Central memory CD4-positive, alpha-beta T cell (primary cell): ENCODE results near the gene ZNF157.
A peak's percentile ranks its signal among the peaks of the same experiment; 100 is the strongest.
"Not testable (repeated sequence)": the region's sequence is repeated elsewhere in the genome, so short reads cannot be mapped to it uniquely, and the experiment has no call there.

Source experiments
- DNase-seq: peaks from one replicate; pipeline ENCODE4 v3.0.0; 2022
- total RNA-seq, 3 experiments: gene quantifications; one replicate each; lab custom pipeline; 2026; lab: John Stamatoyannopoulos, UW

The ZNF157 gene
- 0.76 to 1.2 (median 1.2) reads per million in 3 experiments for total RNA-seq

DNA sequence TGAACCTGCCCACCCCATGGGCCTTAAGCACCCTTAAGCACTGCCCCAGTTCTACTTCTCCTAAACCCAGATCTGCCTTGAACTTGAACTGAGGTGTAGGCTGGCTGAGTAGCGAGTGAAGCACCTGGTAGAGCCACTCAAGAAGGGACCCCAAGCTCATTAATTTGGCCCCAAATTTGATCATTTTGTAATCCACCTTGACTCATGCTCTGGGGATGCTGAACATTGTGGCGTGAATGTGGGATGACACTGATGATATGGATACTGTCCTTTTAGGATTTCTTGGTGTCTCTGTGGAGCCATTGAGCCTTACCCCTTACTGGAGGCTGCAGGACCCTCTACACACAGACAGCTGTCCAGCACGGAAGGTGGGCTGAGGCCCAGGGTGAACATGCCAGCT lies at the start of gene ZNF157:
Gene ZNF157, plus strand, starts transcription at position 301 of the 400 bp plus-strand sequence. Its CDS starts 91 bp downstream, at position 392.
- DNase-seq: no peak

DNA sequence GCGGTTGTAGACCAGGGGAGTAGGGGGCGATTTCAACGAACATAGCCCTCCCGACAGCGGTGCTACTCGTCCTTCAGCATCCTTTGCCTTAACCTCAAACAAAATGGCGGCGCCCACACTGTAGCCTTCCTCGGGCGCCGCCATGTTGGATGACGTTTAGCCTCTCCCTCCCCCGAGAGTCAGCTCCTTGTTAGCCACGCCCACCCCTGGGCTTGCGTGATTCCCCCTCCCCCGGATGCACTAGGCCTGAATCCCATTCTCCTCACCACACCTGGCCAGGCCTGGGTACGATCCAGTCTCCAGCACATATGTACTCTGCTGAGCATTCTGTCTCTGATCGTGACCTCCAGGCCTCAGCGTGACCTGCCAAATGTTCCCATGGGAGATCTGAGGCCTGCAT lies 49.0 kb upstream of the ZNF157 start:
- no peak for DNase-seq

DNA sequence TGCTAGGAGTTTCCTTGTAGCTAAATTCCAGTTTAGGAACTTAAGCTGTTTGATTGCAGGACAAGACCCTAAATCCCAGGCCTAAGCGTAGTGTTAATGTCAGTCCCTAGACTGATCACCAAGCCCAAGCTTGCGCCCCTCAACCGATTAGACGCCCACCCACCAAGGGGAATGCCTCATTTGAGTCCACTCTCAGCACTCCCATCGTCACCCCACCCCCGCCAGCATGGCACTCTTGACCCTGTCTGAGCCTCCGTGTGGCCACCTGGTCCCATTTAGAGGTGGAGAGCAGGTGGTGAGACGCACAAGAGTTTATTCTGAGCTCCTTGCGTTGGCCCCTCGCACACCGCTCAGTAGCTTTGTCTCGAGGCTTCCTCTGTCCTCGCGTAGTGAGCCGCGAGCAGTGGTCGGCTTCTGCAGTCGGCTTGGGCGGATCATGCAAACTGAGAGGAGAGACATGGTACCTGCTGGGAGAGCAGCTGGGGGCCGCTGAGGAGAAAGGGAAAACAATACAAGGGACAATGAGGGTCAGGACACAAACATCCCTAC lies 48.5 kb upstream of the ZNF157 start:
- DNase-seq: no peak

DNA sequence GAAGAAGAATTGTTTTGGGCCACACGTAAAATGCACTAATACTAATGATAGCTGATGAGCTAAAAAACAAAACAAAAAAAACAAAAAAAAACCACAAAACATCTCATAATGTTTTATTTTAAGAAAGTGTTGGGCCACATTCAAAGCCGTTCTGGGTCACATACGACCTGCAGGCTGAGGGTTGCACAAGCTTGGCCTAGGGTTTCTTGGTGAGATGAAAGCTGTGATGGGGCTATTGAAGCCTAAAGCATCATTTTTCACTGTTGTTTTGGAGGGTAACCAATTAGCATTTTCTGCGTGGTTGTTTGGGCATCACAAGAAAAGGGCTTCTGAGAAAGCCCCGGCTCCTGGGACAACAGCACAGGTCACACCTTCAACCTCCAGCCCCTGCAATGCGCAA lies 42.5 kb upstream of the ZNF157 start:
- DNase-seq: no peak

DNA sequence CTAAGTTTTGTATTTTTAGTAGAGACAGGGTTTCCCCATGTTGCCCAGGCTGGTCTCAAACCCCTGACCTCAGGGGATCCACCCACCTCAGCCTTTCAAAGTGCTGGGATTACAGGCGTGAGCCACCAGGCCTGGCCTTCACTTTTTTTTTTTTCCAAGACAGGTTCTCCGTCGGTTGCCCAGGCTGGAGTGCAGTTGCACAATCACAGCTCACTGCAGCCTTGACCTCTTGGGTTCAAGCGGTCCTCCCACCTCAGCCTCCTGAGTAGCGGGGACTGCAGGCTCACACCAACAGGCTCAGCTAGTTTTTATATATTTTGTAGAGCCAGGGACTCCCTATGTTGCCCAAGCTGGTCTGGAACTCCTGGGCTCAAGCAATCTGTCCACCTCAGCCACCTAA lies 37.6 kb upstream of the ZNF157 start:
- not testable (repeated sequence) for DNase-seq

DNA sequence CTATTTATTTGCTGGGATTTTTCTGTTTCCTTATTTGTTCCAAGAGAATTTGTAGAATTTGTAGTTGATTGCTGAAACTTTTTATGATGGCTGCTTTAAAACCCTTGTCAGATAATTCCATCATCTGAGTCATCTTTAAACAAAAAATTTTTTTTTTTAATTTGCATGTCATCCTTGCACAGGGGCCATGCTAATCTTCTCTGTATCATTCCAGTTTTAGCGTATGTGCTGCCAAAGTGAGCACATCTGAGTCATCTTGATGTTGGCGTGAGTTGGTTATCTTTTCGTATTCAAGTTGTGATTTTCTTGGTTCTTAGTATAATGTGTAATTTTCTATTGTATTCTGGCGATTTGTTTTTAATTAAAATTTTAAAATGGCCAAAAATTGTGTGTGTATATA lies 18.7 kb upstream of the ZNF157 start:
- DNase-seq: no peak

DNA sequence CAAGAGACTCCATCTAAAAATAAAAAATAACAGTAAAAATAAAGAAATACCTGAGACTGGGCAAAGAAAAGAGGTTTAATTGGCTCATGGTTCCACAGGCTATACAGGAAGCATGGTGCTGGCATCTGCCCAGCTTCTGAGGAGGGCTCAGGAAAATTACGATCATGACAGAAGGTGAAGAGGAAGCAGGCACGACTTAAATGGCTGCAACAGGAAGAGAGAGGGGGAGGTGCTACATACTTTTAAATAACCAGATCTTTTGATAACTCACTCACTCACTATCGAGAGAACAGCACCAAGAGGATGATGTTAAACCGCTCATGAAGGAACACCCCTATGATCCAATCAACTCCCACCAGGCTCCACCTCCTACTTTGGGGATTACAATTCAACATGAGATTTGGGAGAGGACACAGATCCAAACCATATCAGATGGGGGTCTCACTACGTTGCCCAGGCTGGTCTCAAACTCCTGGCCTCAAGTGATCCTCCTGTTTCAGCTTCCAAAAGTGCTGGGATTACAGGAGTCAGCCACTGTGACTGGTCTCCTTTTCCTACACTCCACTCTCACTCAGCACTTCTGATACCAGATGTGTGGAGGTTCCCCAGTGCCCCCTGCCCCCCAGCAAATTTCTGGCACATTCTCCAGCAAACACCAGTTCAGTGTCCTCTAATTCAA lies 11.9 kb upstream of the ZNF157 start:
- peak; percentile 33 for DNase-seq

DNA sequence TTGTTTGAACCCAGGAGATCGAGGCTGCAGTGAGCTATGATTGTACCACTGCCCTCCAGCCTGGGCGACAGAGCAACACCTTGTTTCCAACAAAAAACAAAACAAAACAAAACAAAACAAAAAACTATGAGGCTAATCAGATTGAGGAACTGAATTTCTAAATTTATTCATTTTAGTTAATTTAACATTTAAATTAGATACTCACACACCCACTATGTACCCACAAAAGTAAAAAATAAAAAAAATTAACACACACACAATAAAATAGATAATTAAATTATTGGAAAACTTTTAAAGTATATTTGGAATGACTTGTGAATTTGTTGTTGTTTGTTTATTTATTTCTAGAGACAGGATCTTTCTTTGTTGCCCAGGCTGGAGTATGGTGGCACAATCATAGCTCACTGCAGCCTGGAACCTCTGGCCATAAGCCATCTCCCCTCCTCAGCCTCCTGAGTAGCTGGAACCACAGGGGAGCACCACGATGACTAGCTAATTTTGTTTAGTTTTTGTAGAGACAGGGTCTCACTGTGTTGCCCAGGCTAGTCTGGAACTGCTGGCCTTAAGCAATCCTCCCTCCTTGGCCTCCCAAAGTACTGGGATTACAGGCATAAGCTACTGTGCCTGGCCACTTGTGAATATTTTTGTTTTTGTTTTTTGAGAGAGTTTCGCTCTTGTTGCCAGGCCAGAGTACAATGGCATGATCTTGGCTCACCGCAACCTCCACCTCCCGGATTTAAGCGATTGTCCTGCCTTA lies 9.8 kb upstream of the ZNF157 start:
- DNase-seq: no peak

DNA sequence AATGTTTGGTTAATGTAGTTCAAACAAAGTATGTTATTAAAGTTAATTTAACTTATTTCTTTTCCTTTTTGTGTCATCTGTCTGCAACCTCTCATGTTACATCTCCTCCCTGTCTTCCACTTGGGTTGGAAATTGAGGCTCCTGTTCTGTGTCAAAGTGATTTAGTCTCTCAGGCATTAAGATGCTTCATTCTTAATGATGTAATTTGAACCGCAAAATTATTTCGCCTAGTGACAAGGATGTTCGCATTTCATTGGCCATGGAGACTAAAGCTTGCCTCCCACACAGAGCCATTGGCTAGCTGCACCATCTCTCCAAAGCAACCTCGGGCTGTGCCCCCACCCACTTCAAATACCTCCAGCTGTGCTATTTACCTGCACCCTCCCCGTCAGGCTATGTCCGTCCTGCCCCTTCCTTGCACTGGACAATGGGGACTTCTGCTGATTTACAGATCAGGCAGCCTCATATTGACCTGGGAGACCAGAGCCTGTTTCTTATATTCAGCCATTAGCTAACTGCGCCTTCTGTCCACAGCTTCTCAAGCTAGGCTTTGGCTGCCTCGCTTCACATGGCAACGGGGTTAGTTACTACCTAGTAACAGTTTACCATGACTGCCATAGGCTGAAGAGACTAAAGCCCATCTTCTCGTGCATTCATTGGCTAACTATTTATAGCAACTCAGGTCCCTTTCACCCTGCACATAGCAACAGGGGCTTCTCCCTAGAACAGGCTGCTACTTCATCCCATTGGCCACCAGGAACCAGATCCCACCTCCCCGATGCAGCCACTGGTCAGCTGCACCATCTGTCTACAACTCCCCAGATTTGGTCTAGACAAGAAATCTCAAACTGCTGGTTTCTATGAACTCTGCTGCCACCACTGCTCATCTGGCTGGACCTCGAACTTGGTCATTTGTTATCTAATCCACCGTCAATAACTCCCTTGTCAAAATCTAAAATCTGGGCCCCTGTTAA lies 8.6 kb upstream of the ZNF157 start:
- DNase-seq: peak; percentile 9

DNA sequence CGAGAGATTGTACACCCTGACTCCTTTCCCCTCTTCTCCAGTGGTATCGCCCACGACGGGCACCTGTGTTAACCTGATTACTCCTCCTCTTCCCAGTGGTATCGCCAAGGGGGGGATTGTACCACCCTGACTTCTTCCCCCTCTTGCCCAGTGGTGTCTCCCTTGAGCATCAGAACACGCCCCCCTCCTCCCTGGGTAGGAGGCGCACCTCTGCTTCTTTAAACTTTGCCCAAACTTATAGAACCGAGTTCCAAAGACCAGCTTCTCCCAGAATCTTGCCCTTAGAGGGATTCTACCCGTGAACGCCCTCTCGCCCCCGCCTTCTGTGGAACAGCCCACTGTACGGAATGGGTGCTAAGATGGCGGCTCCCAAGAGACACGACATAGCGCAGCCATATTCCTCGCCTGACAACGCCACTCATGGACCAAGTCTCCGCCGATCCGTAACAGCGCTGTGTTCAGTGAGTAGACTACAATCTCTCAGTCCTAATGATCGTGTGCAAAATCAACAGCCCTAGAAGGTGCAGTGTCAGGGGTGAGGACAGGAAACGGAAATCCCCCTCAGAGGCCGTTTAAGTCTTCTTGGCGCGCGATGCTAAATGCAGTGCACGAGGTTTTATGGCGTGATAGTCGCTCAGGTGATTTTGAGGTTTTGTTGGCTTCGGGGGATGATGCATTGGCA lies 4.2 kb upstream of the ZNF157 start:
- DNase-seq: peak; percentile 68

DNA sequence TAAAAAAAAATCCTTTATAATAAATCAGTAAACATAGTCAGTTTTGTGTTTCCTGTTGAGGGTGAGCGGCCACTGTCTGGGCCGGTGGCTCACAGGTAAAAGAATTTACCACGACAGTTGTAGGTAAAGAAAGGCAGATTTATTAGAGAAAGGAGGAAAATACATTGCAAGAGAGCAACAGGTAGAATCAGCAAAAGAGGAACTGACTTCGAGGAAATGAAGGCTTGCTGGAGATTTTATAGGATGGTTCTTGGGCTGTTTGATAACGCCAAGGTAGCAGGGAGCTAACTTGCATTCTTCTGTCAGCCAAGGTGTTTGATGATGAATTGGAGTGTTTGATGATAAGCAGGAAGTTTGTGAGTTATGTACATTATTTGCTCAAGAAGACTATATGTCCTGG lies 2.8 kb downstream of the ZNF157 start:
- DNase-seq: no peak

DNA sequence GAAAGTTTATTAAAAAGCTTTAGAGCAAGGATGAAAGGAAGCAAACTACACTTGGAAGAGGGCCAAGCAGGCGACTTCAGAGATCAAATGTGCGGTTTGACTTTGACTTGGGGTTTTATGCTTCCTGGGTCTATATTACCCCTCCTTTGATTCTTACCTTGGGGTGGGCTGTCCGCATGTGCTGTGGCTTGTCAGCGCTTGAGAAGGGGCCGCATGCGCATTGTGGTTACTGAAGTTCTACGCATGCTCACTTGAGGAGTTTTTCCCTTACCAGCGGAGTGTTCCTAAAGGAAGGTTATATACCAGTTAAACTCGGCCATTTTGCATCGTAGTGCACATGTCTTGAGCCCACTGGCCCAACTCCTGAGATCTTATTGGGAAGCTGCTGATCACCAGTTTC lies 9.9 kb downstream of the ZNF157 start:
- peak; percentile 85 for DNase-seq

DNA sequence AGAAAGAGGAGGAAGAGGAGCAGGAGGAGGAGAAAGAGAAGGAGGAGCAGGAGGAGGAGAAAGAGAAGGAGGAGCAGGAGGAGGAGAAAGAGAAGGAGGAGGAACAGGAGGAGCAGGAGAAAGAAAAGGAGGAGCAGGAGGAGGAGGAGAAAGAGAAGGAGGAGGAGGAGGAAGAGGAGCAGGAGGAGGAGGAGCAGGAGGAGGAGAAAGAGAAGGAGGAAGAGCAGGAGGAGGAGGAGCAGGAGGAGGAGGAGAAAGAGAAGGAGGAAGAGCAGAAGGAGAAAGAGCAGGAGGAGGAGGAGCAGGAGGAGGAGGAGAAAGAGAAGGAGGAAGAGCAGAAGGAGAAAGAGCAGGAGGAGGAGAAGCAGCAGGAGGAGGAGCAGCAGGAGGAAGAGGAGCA lies 10.5 kb downstream of the ZNF157 start:
- not testable (repeated sequence) for DNase-seq

DNA sequence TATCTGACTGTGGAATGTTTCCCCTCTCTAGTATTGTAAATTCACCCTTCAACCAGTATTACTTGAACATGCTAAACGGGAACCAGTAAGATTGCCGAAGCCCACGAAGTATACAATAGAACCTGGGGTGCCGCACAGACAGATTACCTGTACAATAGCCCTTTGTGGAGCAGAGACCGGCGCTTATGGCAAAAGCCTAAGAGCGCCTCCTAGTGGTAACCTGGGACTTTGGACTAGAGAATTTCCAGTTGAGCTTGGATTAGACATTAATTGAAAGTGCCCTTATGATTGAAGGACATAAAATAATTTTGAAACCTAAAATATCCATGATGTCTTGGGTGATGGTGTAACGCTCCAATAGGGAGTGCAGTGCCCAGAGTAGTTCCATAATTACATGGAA lies 14.1 kb downstream of the ZNF157 start:
- DNase-seq: peak; percentile 71

DNA sequence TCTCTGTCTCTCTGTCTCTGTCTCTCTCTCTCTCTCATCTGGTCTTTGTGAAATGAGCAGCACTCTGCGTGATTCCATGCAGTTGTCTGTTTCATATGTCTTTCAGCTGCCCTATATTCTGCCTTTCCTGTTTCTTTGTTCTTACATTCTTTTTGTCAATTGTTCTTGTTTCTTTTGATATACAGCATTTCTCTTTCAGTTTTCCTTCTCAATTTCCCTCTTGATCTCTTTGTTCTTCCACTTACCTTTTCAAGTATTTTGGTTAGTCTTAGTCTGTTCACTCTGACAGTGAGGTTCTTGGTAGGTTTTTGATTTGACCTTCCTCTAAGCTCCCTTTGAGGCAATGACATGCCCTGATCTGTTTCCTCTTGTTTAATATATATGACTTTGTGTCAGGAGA lies 20.4 kb downstream of the ZNF157 start:
- DNase-seq: peak; percentile 0

DNA sequence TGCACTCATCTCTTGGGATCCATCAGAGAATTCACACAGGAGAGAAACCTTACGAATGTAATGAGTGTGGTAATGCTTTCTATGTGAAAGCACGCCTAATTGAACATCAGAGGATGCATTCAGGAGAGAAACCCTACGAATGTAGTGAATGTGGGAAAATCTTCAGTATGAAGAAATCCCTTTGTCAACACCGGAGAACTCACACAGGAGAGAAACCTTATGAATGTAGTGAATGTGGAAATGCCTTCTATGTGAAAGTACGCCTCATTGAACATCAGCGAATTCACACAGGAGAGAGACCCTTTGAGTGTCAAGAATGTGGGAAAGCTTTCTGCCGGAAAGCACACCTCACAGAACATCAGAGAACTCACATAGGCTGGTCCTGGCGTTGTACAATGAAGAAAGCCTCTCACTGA lies 42.8 kb downstream of the ZNF157 start:
- DNase-seq: no peak

DNA sequence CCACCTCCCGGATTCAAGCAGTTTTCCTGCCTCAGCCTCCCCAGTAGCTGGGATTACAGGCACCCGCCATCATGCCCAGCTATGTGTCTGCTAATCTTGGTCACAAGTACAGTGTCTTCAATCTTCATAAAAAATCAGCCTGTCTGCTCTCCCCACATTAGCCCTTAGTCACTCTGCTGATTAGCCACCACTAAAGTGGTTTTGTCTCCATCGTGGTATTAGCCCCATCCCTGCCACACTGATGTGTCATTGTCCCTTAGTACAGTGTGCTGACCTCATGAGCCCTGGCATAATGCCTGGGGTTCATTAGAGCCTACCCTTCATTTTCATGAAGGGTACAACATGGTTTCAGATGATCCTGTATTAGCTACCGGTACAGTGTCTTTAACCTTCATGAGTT lies 49.9 kb downstream of the ZNF157 start:
- DNase-seq: no peak

DNA sequence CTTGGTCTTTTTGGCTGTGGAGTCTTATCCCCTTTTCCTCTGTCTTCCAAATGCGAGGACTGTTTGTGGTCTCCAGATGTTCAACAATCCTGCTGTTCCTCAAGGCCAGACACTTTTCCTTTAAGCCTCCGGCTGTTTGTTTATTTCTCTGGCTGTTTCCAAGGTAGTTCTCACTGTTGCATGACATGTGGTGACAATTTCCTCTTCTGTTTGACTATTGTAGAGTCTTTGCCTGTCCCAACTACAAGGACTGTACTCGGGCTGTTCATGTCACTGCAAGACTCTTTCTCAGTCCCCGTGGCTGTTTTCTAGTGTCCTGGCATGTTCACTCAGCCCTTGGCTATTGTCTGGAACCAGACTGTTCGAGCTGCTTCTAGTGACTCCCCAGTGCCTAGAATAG lies 50.6 kb downstream of the ZNF157 start:
- DNase-seq: no peak

DNA sequence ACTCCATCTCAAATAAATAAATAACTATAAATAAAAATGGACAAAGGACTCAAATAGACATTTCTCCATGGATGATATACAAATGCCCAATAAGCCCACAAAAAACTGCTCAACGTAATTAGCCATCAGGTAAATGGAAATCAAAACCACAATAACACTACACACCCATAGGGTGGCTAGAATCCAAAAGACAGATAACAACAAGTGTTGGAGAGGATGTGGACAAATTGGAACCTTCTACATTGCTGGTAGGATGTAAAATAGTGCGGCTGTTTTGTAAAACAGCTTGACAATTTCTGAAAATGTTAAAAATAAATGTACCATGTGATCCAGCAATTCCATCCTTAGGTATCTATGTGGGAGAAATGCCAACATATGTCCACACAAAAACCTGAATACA lies 52.1 kb downstream of the ZNF157 start:
- no peak for DNase-seq

DNA sequence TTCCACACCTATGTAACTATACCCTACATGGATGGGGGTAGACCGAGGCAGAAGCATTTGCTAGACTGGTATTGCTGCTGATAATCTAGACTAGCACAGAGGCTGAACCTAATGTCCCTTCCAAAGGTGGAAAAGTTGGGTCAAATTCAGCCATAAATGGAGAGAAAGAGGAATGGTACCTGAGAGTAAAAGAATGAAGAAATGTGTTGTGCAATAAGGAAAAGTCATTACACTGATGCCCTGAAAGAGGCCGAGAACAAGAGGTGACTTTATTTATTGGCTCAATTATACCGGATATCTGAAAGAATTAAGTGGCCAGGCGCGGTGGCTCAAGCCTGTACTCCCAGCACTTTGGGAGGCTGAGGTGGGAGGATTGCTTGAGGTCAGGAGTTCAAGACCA lies 60.5 kb downstream of the ZNF157 start:
- no peak for DNase-seq

DNA sequence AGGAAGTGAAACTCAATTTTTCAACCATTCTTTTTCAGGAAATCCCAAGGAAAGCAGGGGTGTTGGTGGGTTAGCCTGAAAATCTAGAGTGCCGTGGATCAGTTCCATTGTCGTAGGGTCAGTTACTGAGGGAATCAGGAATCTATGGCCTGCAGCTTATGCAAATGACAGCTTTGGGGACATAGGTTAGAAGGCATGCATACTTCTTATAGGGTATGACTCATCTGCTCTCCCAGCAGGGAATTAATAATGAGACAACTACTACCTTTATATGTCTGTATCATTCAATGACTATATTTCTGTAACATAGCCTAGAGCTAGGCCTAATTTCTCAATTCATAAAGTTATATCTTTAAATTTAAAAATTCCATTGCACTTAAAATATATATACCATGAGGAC lies 76.1 kb downstream of the ZNF157 start:
- DNase-seq: no peak

DNA sequence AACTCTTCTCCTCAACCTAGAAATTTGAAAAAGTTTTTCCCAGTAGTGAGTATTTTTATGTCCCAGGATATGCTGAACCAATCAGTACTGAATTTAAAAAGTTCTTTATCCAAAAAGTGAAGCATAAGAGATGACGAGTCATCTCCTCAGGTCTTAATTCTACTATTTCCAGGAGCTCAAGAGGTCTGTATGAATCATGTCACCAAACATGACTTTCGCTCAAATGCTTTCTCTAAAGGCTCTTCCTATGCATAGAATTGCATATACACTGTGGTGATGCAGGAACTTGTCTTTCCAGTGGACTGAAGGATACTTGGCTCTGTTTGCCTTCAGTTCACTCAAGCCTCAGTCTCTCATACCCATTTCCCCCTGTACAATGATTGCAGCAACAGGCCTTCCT lies 76.6 kb downstream of the ZNF157 start:
- no peak for DNase-seq
